ENCODE data around the gene SPIC.
A peak's percentile ranks its signal among the peaks of the same experiment; 100 is the strongest.

Gene SPIC

GRCh38 chr12:101439236-101439635 is 35.9 kb upstream of the SPIC start:
- H2AFZ ChIP-seq (ENCODE audit: low read depth, low read length, severe bottlenecking) = no peak overlapping the region
- no peak overlapping the region for H3K9ac ChIP-seq (ENCODE audit: low read length)
- TF ChIP-seq EZH2phosphoT487 (conservative IDR thresholded peaks at IDR 0.05; ENCODE audit: low read length) = no peak
- no peak for TF ChIP-seq CTCF (IDR thresholded peaks at IDR 0.05; ENCODE audit: insufficient read depth, low read length, poor library complexity, severe bottlenecking)

GRCh38 chr12:101441461-101442224 is 33.5 kb upstream of the SPIC start:
- no peaks in the 10 kb centered on the region for H3K9me2 ChIP-seq (replicated peaks; ENCODE audit: insufficient read depth, low read length)

More at GRCh38 chr12:101439236-101439635, 35.9 kb upstream of the SPIC start:
- Histone ChIP-seq H3K27me3 (ENCODE audit: low read length) (no peaks in the 10 kb centered on the region), H3K4me2 (ENCODE audit: low read depth, low read length, poor library complexity, severe bottlenecking) (no peak overlapping the region), H4K20me1 (ENCODE audit: low read depth, low read length) (no peaks in the 10 kb centered on the region), H3K27ac (ENCODE audit: low read depth, low read length) (no peak overlapping the region), H3K9me2 (replicated peaks; ENCODE audit: insufficient read depth, low read length) (no peaks in the 10 kb centered on the region), H3K4me3 (ENCODE audit: insufficient read depth, low read length, poor library complexity, severe bottlenecking) (no peak overlapping the region), H3K79me2 (ENCODE audit: insufficient read depth, low read length) (no peaks in the 10 kb centered on the region), H3F3A (ENCODE audit: insufficient read depth) (no peaks in the 10 kb centered on the region), H3K36me3 (ENCODE audit: low read length) (no peaks in the 10 kb centered on the region), H3K9me3 (ENCODE audit: insufficient read depth, low read length) (no peaks in the 10 kb centered on the region)

GRCh38 chr12:101455685-101456084 is 19.5 kb upstream of the SPIC start:
- H3F3A ChIP-seq (ENCODE audit: insufficient read depth) = no peaks in the 10 kb centered on the region
- no peak overlapping the region for H3K4me2 ChIP-seq (ENCODE audit: low read depth, low read length, poor library complexity, severe bottlenecking)
- TF ChIP-seq CTCF (IDR thresholded peaks at IDR 0.05; ENCODE audit: insufficient read depth, low read length, poor library complexity, severe bottlenecking) (no peak), EZH2phosphoT487 (conservative IDR thresholded peaks at IDR 0.05; ENCODE audit: low read length) (no peak)
- no peaks in the 10 kb centered on the region for H3K9me2 ChIP-seq (replicated peaks; ENCODE audit: insufficient read depth, low read length)
- no peaks in the 10 kb centered on the region for H3K36me3 ChIP-seq (ENCODE audit: low read length)
- no peak overlapping the region for H3K9ac ChIP-seq (ENCODE audit: low read length)
- H4K20me1 ChIP-seq (ENCODE audit: low read depth, low read length) = no peaks in the 10 kb centered on the region
- no peak overlapping the region for H3K4me3 ChIP-seq (ENCODE audit: insufficient read depth, low read length, poor library complexity, severe bottlenecking)
- no peaks in the 10 kb centered on the region for H3K79me2 ChIP-seq (ENCODE audit: insufficient read depth, low read length)
- H3K27ac ChIP-seq (ENCODE audit: low read depth, low read length) = no peak overlapping the region
- H3K9me3 ChIP-seq (ENCODE audit: insufficient read depth, low read length) = no peaks in the 10 kb centered on the region
- H3K27me3 ChIP-seq (ENCODE audit: low read length) = no peaks in the 10 kb centered on the region
- peak overlapping the region; percentile 88 for H2AFZ ChIP-seq (ENCODE audit: low read depth, low read length, severe bottlenecking)

More at GRCh38 chr12:101441461-101442224, 33.5 kb upstream of the SPIC start:
- Histone ChIP-seq H3F3A (ENCODE audit: insufficient read depth) (no peaks in the 10 kb centered on the region), H4K20me1 (ENCODE audit: low read depth, low read length) (no peaks in the 10 kb centered on the region), H3K36me3 (ENCODE audit: low read length) (no peaks in the 10 kb centered on the region), H3K27me3 (ENCODE audit: low read length) (no peaks in the 10 kb centered on the region), H3K27ac (ENCODE audit: low read depth, low read length) (no peak overlapping the region), H3K4me2 (ENCODE audit: low read depth, low read length, poor library complexity, severe bottlenecking) (no peak overlapping the region), H3K9ac (ENCODE audit: low read length) (no peak overlapping the region), H3K4me3 (ENCODE audit: insufficient read depth, low read length, poor library complexity, severe bottlenecking) (no peak overlapping the region), H3K9me3 (ENCODE audit: insufficient read depth, low read length) (no peaks in the 10 kb centered on the region), H3K79me2 (ENCODE audit: insufficient read depth, low read length) (no peaks in the 10 kb centered on the region), H2AFZ (ENCODE audit: low read depth, low read length, severe bottlenecking) (no peak overlapping the region)
- no peak for TF ChIP-seq CTCF (IDR thresholded peaks at IDR 0.05; ENCODE audit: insufficient read depth, low read length, poor library complexity, severe bottlenecking)
- TF ChIP-seq EZH2phosphoT487 (conservative IDR thresholded peaks at IDR 0.05; ENCODE audit: low read length) = no peak
